GM18861 (cell line): ENCODE results near the gene DUSP8.
"Not testable (repeated sequence)": the region's sequence is repeated elsewhere in the genome, so short reads cannot be mapped to it uniquely, and the experiment has no call there.

ENCODE experiments used
- ATAC-seq: cut with Tn5 transposase; IDR thresholded peaks from one replicate; pipeline ENCODE4 v1.9.1; 2021; ENCODE audit not compliant: unreplicated experiment

Gene DUSP8

DNA sequence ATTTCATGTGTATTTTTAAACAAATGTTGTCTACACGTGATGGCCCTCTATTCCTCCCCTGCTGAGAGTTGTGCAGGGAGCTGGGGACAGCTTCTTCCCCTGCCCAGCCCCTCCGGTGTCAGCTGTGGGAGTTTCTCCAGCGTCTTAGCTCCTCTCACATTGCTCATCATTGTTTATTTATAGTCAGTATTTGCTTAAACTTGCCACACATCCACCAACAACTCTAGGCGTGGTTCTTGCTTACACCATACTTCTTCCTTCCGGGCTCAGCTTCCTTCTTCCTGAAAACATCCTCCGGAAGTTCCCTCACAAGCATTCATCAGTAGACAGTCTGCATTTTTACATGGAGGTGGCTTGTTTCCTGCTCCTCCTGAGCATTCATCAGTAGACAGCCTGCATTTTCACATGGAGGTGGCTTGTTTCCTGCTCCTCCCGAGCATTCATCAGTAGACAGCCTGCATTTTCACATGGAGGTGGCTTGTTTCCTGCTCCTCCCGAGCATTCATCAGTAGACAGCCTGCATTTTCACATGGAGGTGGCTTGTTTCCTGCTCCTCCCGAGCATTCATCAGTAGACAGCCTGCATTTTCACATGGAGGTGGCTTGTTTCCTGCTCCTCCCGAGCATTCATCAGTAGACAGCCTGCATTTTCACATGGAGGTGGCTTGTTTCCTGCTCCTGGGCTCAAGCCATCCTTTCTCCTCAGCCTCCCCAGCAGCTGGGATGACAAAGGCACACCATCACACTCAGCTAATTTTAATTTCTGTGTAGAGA is 17.3 kb upstream of the DUSP8 start:
- ATAC-seq, result not testable (repeated sequence)

DNA sequence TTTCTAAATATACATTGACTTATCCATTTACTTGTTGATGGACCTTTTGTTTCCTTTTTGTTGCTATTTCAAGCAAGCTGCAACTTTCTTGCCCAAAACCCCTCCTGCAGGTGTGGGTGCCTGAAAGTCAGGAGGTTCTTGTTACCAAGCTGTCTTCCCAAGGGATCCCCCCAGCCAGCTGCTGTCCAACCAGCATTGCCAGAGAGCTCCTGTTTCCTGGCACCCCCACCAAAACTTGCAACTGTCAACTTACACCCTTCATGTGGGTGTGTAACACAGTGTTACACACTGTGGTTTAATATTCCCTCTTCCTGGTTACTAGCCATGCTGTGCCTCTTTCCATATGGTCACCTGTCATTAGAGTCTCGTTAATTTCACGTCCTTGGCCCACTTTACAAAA is 14.6 kb upstream of the DUSP8 start:
- no peak for ATAC-seq

- not testable (repeated sequence) for ATAC-seq
Measured at GRCh38 chr11:1584661-1585370, 12.7 kb upstream of the DUSP8 start, which contains the start of gene KRTAP5-1. Gene KRTAP5-1, minus strand, starts transcription at chr11:1585283. Its CDS starts 34 bp downstream, at chr11:1585249.

DNA sequence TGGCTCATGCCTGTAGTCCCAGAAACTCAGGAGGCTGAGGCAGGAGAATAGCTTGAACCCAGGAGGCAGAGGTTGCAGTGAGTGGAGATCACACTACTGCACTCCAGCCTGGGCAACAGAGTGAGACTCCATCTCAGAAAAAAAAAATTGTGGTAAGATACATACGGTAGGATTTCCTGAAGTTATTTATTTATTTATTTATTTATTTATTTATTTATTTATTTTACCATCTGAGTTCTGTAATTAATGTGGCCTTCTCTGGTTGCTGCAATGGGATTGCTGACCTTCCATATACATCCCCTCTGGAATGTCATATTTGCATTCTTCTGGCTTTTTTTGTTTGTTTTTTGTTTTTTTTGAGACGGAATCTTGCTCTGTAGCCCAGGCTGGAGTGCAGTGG is 10.8 kb upstream of the DUSP8 start:
- ATAC-seq, result not testable (repeated sequence)

GRCh38 chr11:1581976-1582375 is 9.9 kb upstream of the DUSP8 start:
- no peak for ATAC-seq

DNA sequence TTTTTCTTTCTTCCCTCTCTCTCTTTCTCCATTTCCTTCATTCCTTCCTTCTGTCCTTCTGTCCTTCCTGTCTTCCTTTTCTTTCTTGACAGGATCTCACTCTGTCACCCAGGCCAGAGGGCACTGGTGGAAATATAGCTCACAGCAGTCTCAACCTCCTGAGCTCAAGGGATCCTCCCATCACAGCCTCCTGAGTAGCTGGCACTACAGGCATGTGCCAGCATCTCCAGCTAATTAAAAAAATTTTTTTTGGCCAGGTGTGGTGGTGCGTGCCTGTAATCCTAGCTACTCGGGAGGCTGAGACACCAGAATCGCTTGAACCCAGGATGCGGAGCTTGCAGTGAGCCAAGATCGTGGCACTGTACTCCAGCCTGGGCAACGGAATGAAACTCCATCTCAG is 4.8 kb upstream of the DUSP8 start:
- no peak for ATAC-seq

- not testable (repeated sequence) for ATAC-seq
Measured at GRCh38 chr11:1575756-1576155, 3.7 kb upstream of the DUSP8 start.

DNA sequence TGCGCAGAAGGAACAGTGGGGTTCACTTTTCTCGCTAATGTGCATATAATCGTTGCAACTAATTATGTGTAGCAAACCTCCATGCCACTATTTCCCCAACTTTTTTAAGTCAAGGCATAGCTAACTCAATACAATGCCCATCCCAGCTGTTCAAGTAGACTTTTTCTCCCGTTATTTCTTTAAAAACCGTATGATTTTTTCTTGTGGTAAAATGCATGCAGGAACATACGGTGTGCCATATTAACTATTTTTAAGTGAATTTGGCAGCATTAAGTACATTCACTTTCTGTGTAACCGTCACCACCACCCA is 2.8 kb upstream of the DUSP8 start:
- no peak for ATAC-seq

- ATAC-seq, result no peak
Measured at GRCh38 chr11:1574238-1574932, 2.3 kb upstream of the DUSP8 start.

- no peak for ATAC-seq
Measured at GRCh38 chr11:1573903-1574237, 1.8 kb upstream of the DUSP8 start.

DNA sequence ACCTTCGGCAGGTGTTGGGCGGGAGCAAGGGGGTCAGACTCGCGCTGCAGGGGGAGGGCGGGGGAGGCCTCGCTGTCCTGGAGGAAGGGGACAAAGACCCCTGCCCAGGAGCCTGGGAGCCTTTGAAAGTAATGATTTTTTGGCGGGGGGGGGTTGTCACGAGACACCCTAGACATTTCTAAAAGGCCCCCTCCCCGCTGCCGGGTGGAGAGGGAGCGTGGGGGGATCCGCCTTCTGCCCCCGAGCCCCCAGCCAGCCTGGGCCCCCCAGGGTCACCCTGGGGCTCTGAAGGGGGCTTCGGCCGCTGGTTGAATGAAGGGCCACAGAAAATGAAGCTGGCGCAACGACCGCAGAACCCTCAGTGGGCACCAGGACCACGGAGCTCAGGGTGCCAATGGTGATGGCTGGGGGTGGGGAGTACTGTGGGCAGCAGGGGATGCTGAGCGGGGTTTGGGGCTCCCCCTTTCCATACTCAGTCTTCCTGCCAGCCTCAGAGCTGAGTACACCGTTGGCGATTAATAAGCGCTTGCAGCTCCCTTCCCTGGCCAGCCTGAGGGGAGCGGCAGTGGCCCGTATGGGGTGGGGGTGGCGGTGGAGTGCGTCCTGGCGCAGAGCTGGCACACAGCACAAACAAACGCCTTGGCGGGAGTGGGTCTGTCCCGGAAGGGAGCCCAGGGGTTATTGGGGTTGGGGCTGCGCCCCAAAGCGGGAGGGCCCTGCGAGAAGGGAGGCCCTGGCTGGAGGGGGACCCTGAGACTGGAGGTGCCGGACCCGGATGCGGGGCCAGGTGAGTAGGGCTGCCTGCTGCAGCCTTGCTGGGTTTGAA is 1.2 kb upstream of the DUSP8 start:
- no peak for ATAC-seq

DNA sequence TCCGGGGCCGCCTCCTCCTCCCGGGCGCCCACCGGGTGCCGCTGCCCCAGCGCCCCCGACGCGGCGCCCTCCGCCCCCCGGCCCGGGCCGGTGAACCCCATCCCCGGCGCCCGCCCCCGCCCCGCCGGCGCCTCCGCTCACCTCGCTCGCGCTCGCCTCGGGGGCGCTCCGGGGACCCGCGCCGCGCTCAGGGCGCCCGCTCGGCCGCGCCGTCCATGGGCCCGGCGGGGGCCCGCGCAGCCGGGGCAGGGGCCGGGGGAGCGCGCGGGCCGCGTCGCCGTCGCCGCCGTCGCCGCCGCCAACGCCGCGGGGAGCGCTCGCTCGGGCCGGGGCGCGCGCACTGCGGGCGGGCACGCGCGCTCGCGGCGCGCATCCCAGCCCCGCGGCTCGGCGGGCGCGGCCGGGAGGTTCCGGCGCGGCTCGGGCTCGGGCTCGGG is 293 bp downstream of the DUSP8 start:
- no peak for ATAC-seq

DNA sequence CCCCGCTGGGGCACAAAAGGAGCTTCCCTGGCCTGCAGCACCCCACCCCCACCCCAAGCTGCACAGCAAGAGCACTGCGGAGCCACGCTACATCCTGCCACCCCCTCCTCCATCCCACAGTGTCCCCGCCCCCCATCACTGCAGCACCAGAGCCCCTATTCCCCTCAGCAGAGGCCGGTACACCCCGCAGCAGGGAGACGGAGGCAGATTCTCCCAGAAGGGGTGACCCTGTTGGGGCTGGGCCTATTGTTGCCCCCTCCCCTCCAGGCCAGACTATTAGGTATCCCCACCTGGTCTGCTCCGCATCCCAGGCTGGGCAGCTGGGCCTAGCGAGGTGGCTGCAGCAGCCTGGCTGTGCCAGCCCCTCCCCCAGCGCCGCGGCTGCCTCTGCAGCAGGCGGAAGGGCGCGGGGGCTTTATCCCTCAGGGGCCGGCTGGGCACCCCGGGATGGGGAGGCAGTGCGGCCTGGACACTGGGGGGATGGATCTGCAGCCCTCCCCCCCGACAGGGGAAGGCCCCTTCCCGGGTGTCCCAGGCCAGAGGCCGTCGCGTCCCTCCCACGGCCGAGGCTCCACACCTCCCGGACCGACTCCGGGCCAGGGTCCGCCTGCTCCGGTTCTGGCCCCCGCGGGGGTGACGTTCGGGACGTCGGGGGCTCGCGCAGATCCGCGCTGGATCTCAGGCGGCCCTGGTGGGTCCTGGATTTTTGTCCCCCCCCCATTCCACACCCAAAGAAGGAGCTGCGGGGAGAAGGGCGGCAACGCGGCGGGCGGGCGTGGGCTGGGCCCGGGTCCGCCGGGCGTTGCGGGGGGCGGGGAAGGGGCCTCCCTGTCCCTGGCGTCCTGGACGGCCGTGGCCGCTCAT is 943 bp downstream of the DUSP8 start:
- ATAC-seq, result no peak

DNA sequence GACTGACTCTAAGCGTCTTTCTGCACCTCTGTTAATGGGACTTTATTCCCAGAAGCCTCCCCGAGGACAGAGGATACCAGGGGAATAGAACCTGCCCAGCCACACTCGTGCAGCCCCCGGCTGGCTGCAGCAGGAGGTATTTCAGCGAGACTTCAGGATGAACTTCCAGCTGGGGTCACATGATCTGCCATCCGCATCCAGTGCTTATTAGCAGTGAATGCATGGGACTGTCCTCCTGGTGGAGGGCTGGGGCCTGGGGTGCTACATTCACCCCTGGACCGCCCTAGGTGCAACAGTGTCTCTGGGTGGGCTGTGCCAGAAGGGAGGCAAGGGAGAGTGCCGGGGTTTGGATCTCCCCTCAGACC is 1.6 kb downstream of the DUSP8 start:
- ATAC-seq, result no peak

DNA sequence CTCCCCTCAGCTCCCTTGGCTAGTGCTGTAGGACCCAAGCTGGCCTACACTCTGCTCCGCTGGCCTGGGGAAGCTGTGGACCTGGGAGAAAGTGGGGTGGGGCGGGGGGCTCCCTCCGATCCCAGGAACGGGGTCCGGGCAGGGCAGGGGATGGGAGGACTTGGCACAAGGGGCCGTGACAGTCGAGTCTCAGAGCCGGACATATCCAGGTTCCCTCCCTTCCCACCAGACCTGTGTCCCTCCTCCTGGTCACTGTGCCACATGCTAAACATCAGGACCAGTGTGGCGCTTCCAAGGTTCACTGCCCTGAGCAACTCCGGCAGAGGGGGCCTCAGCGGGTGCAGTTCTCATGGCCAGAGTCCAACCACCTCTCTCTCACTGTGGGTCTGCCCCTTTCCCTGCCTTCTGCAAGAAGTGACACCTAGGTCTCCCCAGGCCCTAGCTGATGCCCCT is 2.0 kb downstream of the DUSP8 start:
- no peak for ATAC-seq

DNA sequence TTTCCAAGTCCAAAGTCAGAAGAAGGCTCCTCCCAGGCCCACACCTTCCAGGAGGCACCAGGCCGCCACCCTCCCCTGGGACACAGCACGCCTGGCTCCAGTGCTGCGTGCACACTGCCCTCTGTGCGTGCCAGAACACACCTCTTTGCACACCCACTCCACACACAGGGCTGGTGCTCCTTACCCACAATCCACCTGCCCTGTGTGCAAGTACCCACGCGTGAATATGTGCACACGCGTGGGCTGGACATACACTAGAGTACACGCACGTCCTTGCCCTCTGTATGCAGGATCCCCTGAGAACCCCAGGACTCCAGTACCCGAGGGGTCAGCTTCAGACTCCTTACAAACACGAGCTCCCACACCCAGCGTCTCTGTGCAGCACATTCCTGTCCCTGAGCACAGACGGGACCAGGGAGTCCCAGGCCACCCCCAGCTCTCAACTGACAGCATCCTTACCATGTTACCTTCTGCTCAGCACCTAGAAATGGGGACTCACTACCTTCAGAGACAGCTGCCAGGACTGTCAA is 2.8 kb downstream of the DUSP8 start:
- no peak for ATAC-seq

DNA sequence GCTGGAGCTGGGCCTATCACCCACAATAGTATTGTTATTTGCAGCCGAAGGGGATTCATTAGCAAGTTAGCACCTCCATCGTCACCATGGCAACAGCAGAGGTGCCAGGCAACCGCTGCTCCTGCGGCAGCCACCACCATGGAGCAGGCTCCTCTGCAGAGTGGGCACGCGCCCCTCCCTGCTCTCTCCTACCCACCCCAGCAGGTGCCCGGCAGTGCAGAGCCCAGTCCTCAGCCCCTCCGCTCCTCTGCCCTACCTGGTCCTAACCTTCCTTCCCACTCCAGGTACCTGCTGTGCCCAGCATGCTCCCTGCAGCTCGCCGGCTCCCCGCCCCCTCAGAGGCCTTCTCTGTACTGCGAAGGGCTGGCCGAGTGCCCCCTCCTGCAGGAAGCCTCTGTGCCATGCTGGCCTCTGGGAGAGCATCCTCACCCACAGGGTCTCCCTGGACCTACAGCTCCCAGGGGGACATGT is 3.6 kb downstream of the DUSP8 start:
- no peak for ATAC-seq

DNA sequence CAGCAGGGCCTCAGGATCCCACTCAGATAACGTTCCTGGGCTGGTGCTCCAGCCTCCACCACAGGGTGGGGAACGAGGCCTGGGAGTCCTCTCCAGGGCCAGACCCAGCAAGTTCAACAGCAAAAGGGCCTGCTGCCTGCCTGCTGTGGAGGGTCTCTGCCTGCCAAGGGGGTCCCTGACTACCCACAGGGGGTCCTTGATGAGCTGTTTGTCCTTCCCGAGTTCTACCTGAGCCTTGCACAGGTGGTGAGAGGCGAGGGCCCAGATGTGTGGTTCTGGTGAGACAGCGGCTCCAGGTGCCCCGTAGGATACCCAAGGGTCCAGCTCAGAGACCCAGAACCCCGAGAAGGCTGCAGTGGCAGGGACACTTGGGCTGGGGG is 4.4 kb downstream of the DUSP8 start:
- ATAC-seq, result no peak

DNA sequence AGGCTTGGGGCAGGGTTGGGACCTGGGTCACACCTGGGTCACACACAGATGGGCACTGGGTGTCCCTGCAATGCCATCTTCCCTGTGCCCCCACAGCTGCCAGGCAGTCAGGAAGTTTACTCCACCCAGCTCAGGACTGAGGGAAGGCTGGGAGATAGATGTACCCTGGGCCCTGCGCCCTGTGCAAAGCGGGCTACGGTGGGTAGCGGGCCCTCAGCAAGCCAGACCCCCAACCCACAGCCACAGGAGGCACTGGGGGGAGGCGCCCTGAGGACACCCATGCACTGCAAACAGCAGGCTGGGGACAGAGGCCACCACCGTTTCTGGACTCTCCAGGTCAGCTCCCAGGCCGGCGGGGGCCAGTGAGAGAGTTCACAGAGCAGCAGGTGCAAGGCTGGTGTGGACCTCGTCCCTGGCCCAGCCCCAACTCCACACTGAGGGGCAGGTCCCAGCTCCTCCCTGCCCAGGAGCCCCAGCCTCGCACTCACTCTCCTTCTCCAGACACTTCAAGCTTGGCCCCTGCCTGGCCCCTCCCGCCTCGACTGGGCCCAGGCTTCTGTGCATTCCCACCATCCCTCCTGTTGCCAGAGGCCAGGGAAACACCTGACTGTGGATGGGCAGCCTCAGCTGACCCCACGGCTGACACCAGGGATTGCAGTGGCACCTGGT is 4.9 kb downstream of the DUSP8 start:
- no peak for ATAC-seq
